Endodermal cell (in vitro differentiated cells): Measurements from ENCODE around the gene FAM117A. TPM values are rescaled to one million over a fixed set of nuclear protein-coding genes. Genes with fewer than 3 reads are reported as not detected.
"Not testable (repeated sequence)": the region's sequence is repeated elsewhere in the genome, so short reads cannot be mapped to it uniquely, and the experiment has no call there.

Experiments
- DNase-seq: peaks from one replicate; pipeline ENCODE4 v3.0.0-alpha.2; 2017
- H3K27ac ChIP-seq: 2 replicates; pipeline ENCODE4 v1.5.1; 2013; ENCODE audit warnings: mild to moderate bottlenecking, low read depth, low read length, moderate library complexity
- H3K27me3 ChIP-seq: 2 replicates; pipeline ENCODE4 v1.6.1; 2013; ENCODE audit warnings: mild to moderate bottlenecking, low read length, moderate library complexity; ENCODE audit not compliant: insufficient read depth, control insufficient read depth, poor library complexity, severe bottlenecking
- H3K36me3 ChIP-seq: 2 replicates; pipeline ENCODE4 v1.7.0; 2013; ENCODE audit warnings: mild to moderate bottlenecking, low read length, moderate library complexity; ENCODE audit not compliant: control insufficient read depth, insufficient read depth
- H3K4me1 ChIP-seq: one replicate; pipeline ENCODE4 v1.7.0; 2013; ENCODE audit warnings: low read length; ENCODE audit not compliant: control insufficient read depth, insufficient read depth
- H3K4me3 ChIP-seq: 2 replicates; pipeline ENCODE4 v1.5.1; 2013; ENCODE audit warnings: mild to moderate bottlenecking, low read length, moderate library complexity
- H3K9ac ChIP-seq: 2 replicates; pipeline ENCODE4 v1.6.1; 2013; ENCODE audit warnings: mild to moderate bottlenecking, low read length, moderate library complexity; ENCODE audit not compliant: poor library complexity, severe bottlenecking; ENCODE audit errors: extremely low read depth
- H3K9me3 ChIP-seq: 2 replicates; pipeline ENCODE4 v1.6.1; 2013; ENCODE audit warnings: mild to moderate bottlenecking, low read length, moderate library complexity; ENCODE audit not compliant: control insufficient read depth
- H3K27ac Mint-ChIP-seq: 2 replicates; pipeline ENCODE4 v1.8.0; 2020; ENCODE audit warnings: mixed read lengths
- H3K27me3 Mint-ChIP-seq: 2 replicates; pipeline ENCODE4 v1.8.0; 2021; ENCODE audit warnings: mild to moderate bottlenecking, mixed read lengths; ENCODE audit not compliant: insufficient read depth
- H3K36me3 Mint-ChIP-seq: 2 replicates; pipeline ENCODE4 v1.8.0; 2020; ENCODE audit warnings: low read depth, mixed read lengths
- H3K4me1 Mint-ChIP-seq: 2 replicates; pipeline ENCODE4 v1.8.0; 2020; ENCODE audit warnings: mixed read lengths
- H3K4me3 Mint-ChIP-seq: 2 replicates; pipeline ENCODE4 v1.8.0; 2020; ENCODE audit warnings: mild to moderate bottlenecking, moderate library complexity, mixed read lengths
- H3K9me3 Mint-ChIP-seq: 2 replicates; pipeline ENCODE4 v1.8.0; 2020; ENCODE audit warnings: mild to moderate bottlenecking, mixed read lengths
- WGBS, 2 experiments: methylation state at CpG; one replicate each; pipeline versions ENCODE4 v1.1.5 to v1.1.7; 2013; ENCODE audit warnings: missing lambda C conversion rate in 2 of 2, mixed read lengths in 1 of 2; ENCODE audit not compliant: insufficient coverage in 1 of 2, insufficient read length in 1 of 2; 5-methylcytosine and 5-hydroxymethylcytosine counted together
- total RNA-seq, 2 donors: library from RNA; stranded (reverse); fragmentation: NEBNext Ultra II Directional in 1 of 2; extraction: Animal tissue kit (Norgen Biotek cat#: 25700) in 1 of 2; gene quantifications; 2 replicates in 1 of 2; 3 replicates in 1 of 2; pipeline ENCODE4 v1.2.1, GENCODE V29; 2021
- TF ChIP-seq, protein P1 (sequence below): fragments of 200-600 bp; sonication (generic); conservative IDR thresholded peaks from 2 replicates; pipeline ENCODE4 v1.5.0; 2021; ENCODE audit warnings: antibody characterized with exemption, mild to moderate bottlenecking

FAM117A gene
- total RNA-seq, 2 donors from 2014 or later, result 15.4 to 16.8 TPM

DNA sequence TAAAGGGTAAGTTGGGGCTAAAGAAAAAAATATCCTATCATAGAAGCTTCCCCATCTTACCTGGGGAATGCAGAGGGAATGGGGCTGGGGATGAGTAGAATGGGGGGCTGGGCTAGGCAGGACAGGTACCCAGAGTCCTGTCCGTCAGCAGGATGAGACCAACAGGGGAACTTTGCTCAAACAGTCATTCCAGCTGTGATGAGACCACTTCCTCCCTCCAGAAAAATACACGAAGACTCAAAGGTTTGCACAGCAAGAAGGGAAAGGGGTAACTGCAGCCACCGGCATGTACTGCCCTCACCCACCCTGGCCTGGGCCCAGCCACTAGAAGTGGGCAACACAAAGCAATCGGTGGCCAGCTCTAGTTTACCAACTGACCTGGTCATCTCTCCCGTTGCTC, 35.5 kb downstream of the FAM117A start:
- Mint-ChIP-seq H3K27me3 (no peaks in the 10 kb centered on the region), H3K4me1 (peaks cover 3% of the 10 kb centered on the region), H3K27ac (no peak overlapping the region), H3K4me3 (no peak overlapping the region), H3K36me3 (peaks cover 42% of the 10 kb centered on the region), H3K9me3 (peaks cover 8% of the 10 kb centered on the region)
- H3K27ac ChIP-seq, result no peak overlapping the region
- TF ChIP-seq, protein P1, sequence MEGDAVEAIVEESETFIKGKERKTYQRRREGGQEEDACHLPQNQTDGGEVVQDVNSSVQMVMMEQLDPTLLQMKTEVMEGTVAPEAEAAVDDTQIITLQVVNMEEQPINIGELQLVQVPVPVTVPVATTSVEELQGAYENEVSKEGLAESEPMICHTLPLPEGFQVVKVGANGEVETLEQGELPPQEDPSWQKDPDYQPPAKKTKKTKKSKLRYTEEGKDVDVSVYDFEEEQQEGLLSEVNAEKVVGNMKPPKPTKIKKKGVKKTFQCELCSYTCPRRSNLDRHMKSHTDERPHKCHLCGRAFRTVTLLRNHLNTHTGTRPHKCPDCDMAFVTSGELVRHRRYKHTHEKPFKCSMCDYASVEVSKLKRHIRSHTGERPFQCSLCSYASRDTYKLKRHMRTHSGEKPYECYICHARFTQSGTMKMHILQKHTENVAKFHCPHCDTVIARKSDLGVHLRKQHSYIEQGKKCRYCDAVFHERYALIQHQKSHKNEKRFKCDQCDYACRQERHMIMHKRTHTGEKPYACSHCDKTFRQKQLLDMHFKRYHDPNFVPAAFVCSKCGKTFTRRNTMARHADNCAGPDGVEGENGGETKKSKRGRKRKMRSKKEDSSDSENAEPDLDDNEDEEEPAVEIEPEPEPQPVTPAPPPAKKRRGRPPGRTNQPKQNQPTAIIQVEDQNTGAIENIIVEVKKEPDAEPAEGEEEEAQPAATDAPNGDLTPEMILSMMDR, result no peak
- no peak overlapping the region for H3K4me3 ChIP-seq
- no peak overlapping the region for H3K9ac ChIP-seq
- no peaks in the 10 kb centered on the region for H3K36me3 ChIP-seq
- no peaks in the 10 kb centered on the region for H3K4me1 ChIP-seq
- H3K27me3 ChIP-seq, result no peaks in the 10 kb centered on the region
- peaks cover 12% of the 10 kb centered on the region for H3K9me3 ChIP-seq
- no peak for DNase-seq
- 92 to 93% methylated on average over 4 to 5 of the region's 5 CpGs for WGBS, 2 experiments

DNA sequence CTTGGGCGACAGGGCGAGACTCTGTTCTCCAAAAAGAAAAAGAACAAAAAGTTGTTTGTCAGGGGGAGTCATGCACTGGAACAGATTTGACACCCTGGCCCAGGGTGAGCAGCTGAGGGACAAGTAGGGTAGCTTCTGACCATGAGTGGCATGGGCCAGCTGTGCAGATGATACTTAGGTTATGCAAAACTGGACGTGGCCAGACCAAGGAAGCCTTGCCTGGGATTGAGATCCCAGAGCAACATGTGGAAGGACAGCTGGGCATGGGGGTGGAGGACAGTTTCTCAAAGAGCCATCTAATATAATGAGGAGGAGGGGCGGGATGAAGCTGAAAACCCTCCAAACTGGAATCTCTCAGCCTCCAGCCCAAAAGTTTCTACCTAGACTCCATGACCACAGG, 36.6 kb downstream of the FAM117A start:
- 91 to 92% methylated on average over 4 of the region's 4 CpGs for WGBS, 2 experiments
- Histone ChIP-seq H3K27ac (no peak overlapping the region), H3K4me3 (no peak overlapping the region), H3K4me1 (peaks cover 3% of the 10 kb centered on the region), H3K9ac (no peak overlapping the region), H3K9me3 (peaks cover 12% of the 10 kb centered on the region), H3K36me3 (no peaks in the 10 kb centered on the region), H3K27me3 (no peaks in the 10 kb centered on the region)
- Mint-ChIP-seq H3K36me3 (peaks cover 42% of the 10 kb centered on the region), H3K27me3 (no peaks in the 10 kb centered on the region), H3K9me3 (peaks cover 8% of the 10 kb centered on the region), H3K4me3 (no peak overlapping the region), H3K27ac (peak overlapping the region; percentile 55), H3K4me1 (peaks cover 11% of the 10 kb centered on the region)
- no peak for DNase-seq
- TF ChIP-seq, protein P1, result no peak

DNA sequence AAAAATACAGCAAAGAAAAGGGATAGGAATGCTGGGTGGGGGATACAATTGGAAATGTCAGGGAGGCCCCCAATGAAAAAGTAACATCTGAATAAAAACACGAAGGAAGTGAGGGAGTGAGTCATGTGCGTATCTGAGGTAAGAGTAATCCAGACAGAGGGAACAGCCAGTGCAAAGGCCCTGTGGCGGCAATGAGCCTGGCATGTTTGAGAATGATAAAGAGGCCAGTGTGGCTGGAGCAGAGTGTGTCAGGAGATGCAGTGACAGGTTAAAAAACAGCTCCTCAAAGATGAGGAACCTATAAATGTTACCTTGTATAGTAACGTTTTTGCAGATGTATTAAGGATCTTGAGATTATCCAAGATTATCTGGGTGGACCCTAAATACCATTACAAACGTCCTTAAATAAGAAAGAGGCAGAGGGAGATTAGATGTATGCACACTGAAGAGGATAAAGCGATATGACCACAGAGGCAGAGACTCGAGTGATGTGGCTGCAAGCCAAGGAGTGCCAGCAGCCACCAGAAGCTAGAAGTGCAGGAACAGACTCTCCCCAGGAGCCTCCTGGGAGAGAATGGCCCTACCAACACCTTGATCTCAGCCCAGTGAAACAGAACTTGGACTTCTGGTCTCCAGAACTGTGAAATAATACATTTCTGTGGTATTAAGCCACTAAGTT, 38.3 kb downstream of the FAM117A start:
- H3K36me3 ChIP-seq, result peaks cover 7% of the 10 kb centered on the region
- H3K9ac ChIP-seq, result no peak overlapping the region
- no peak overlapping the region for H3K4me3 ChIP-seq
- WGBS, 2 experiments, result 93 to 96% methylated on average over 7 of the region's 7 CpGs
- peaks cover 8% of the 10 kb centered on the region for H3K9me3 Mint-ChIP-seq
- no peak overlapping the region for H3K4me3 Mint-ChIP-seq
- peaks cover 38% of the 10 kb centered on the region for H3K36me3 Mint-ChIP-seq
- no peak for DNase-seq
- H3K27ac Mint-ChIP-seq, result no peak overlapping the region
- TF ChIP-seq, protein P1, result no peak
- no peaks in the 10 kb centered on the region for H3K27me3 ChIP-seq
- H3K27ac ChIP-seq, result no peak overlapping the region
- H3K9me3 ChIP-seq, result peaks cover 12% of the 10 kb centered on the region
- peaks cover 15% of the 10 kb centered on the region for H3K4me1 Mint-ChIP-seq
- no peaks in the 10 kb centered on the region for H3K27me3 Mint-ChIP-seq
- peaks cover 7% of the 10 kb centered on the region for H3K4me1 ChIP-seq

DNA sequence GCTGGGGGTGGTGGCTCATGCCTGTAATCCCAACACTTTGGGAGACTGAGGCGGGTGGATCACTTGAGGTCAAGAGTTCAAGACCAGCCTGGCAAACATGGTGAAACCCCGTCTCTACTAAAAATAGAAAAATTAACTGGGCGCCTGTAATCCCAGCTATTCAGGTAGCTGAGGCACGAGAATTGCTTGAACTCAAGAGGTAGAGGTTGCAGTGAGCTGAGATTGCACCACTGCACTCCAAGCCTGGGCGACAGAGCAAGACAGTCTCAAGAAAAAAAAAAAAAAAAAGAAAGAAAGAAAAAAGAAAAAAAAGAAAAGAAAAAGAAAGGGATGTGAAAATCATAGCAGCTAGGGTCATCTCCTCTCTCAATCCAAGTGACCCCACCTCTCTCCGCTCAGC, 39.4 kb downstream of the FAM117A start:
- DNase-seq, H3K9me3 Mint-ChIP-seq, H3K27ac Mint-ChIP-seq, H3K27me3 Mint-ChIP-seq, H3K27ac ChIP-seq, H3K9ac ChIP-seq, H3K4me1 ChIP-seq, H3K4me3 Mint-ChIP-seq, H3K27me3 ChIP-seq, H3K4me3 ChIP-seq: not testable (repeated sequence)
- Histone ChIP-seq H3K9me3 (peaks cover 12% of the 10 kb centered on the region), H3K36me3 (peaks cover 12% of the 10 kb centered on the region)
- Mint-ChIP-seq H3K4me1 (peaks cover 15% of the 10 kb centered on the region), H3K36me3 (peaks cover 45% of the 10 kb centered on the region)
- 95 to 97% methylated on average over 5 to 6 of the region's 6 CpGs for WGBS, 2 experiments
